MM.1S (cell line): Measurements from ENCODE around the gene CHPF.

Experiments
- DNase-seq: peaks from one replicate; pipeline ENCODE4 v3.0.0-alpha.2; 2015
- H2AFZ ChIP-seq: fragments of 300-600 bp; sonication (generic); 2 replicates; pipeline ENCODE4 v1.6.0; 2016; ENCODE audit warnings: antibody characterized with exemption, low read length
- H3F3A ChIP-seq: fragments of 300-600 bp; sonication (generic); 2 replicates; pipeline ENCODE4 v1.6.1; 2016; ENCODE audit warnings: mild to moderate bottlenecking, antibody characterized with exemption, low read length, moderate library complexity, mixed read lengths; ENCODE audit not compliant: insufficient read depth
- H3K27ac ChIP-seq: fragments of 300-600 bp; sonication (generic); 2 replicates; pipeline ENCODE4 v1.5.1; 2016; ENCODE audit warnings: mild to moderate bottlenecking, low read length
- H3K27me3 ChIP-seq: fragments of 300-600 bp; sonication (generic); replicated peaks from 2 replicates; pipeline ENCODE4 v1.6.0; 2016; ENCODE audit warnings: low read length; ENCODE audit not compliant: insufficient read depth
- H3K36me3 ChIP-seq: fragments of 300-600 bp; sonication (generic); replicated peaks from 2 replicates; pipeline ENCODE4 v1.6.1; 2016; ENCODE audit warnings: mild to moderate bottlenecking, low read length, mixed read lengths; ENCODE audit not compliant: insufficient read depth
- H3K4me1 ChIP-seq: fragments of 300-600 bp; sonication (generic); 2 replicates; pipeline ENCODE4 v1.6.1; 2016; ENCODE audit warnings: low read length, mixed read lengths
- H3K4me2 ChIP-seq: fragments of 300-600 bp; sonication (generic); 2 replicates; pipeline ENCODE4 v1.6.0; 2016; ENCODE audit warnings: low read depth, low read length
- H3K4me3 ChIP-seq: fragments of 300-600 bp; sonication (generic); 2 replicates; pipeline ENCODE4 v1.5.1; 2016; ENCODE audit warnings: low read length, mixed read lengths
- H3K79me2 ChIP-seq: fragments of 300-600 bp; sonication (generic); 2 replicates; pipeline ENCODE4 v1.6.1; 2016; ENCODE audit warnings: mixed run types, low read length, mixed read lengths
- H3K9ac ChIP-seq: fragments of 300-600 bp; sonication (generic); 2 replicates; pipeline ENCODE4 v1.6.1; 2016; ENCODE audit warnings: low read length, mixed read lengths
- H3K9me2 ChIP-seq: fragments of 300-600 bp; sonication (generic); replicated peaks from 2 replicates; pipeline ENCODE4 v1.6.1; 2016; ENCODE audit warnings: mild to moderate bottlenecking, low read length, mixed read lengths; ENCODE audit not compliant: insufficient read depth
- H3K9me3 ChIP-seq: fragments of 300-600 bp; sonication (generic); replicated peaks from 2 replicates; pipeline ENCODE4 v1.6.1; 2016; ENCODE audit warnings: mild to moderate bottlenecking, low read length, mixed read lengths; ENCODE audit not compliant: insufficient read depth
- H4K20me1 ChIP-seq: fragments of 300-600 bp; sonication (generic); 2 replicates; pipeline ENCODE4 v1.6.1; 2016; ENCODE audit warnings: mild to moderate bottlenecking, low read length, moderate library complexity, mixed read lengths; ENCODE audit not compliant: insufficient read depth
- CTCF ChIP-seq: fragments of 300-600 bp; sonication (generic); IDR thresholded peaks from 2 replicates; pipeline ENCODE4 v1.5.1; 2016; ENCODE audit warnings: antibody characterized with exemption, low read length, mixed read lengths
- EZH2 ChIP-seq: fragments of 300-600 bp; sonication (generic); optimal IDR thresholded peaks from 2 replicates; pipeline ENCODE3; 2017; ENCODE audit warnings: low read depth, mild to moderate bottlenecking, antibody characterized with exemption, low read length, mixed read lengths
- EZH2phosphoT487 ChIP-seq: fragments of 300-600 bp; sonication (generic); IDR thresholded peaks from 2 replicates; pipeline ENCODE4 v1.6.1; 2018; ENCODE audit warnings: antibody characterized with exemption, low read length

Gene CHPF

GRCh38 chr2:219536425-219536824 is 7.2 kb downstream of the CHPF start:
- no peak overlapping the region for H3K27ac ChIP-seq
- H3F3A ChIP-seq, result no peaks in the 10 kb centered on the region
- no peak overlapping the region for H3K4me2 ChIP-seq
- H3K79me2 ChIP-seq, result peaks cover 6% of the 10 kb centered on the region
- H2AFZ ChIP-seq, result no peak overlapping the region
- no peaks in the 10 kb centered on the region; the same call in 1 of the 2 replicates for H4K20me1 ChIP-seq
- no peaks in the 10 kb centered on the region for H3K36me3 ChIP-seq
- no peak overlapping the region for H3K9ac ChIP-seq
- H3K9me3 ChIP-seq, result no peaks in the 10 kb centered on the region
- H3K4me3 ChIP-seq, result no peak overlapping the region
- DNase-seq, result no peak
- H3K9me2 ChIP-seq, result no peaks in the 10 kb centered on the region
- TF ChIP-seq EZH2, result no peak
- TF ChIP-seq CTCF, result no peak
- TF ChIP-seq EZH2phosphoT487, result no peak
- peaks cover 20% of the 10 kb centered on the region for H3K27me3 ChIP-seq
- no peaks in the 10 kb centered on the region for H3K4me1 ChIP-seq

GRCh38 chr2:219533930-219534661 is 9.5 kb downstream of the CHPF start:
- H3K79me2 ChIP-seq, result no peaks in the 10 kb centered on the region
- no peak overlapping the region for H3K27ac ChIP-seq
- no peaks in the 10 kb centered on the region for H3K36me3 ChIP-seq
- H3K9me3 ChIP-seq, result no peaks in the 10 kb centered on the region
- DNase-seq, result no peak
- H3K9me2 ChIP-seq, result no peaks in the 10 kb centered on the region
- no peak overlapping the region for H3K9ac ChIP-seq
- H3K4me1 ChIP-seq, result no peaks in the 10 kb centered on the region
- H3K4me3 ChIP-seq, result no peak overlapping the region
- H3F3A ChIP-seq, result no peaks in the 10 kb centered on the region
- H2AFZ ChIP-seq, result no peak overlapping the region
- no peak overlapping the region for H3K4me2 ChIP-seq
- TF ChIP-seq EZH2phosphoT487 (no peak), CTCF (no peak), EZH2 (no peak)
- peaks cover 41% of the 10 kb centered on the region for H3K27me3 ChIP-seq
- no peaks in the 10 kb centered on the region; the same call in 1 of the 2 replicates for H4K20me1 ChIP-seq

- H3K9me2 ChIP-seq, result no peaks in the 10 kb centered on the region
Measured at GRCh38 chr2:219532378-219532649, 11.3 kb downstream of the CHPF start.

More at GRCh38 chr2:219532378-219532649, 11.3 kb downstream of the CHPF start:
- no peak for DNase-seq
- Histone ChIP-seq H3K79me2 (no peaks in the 10 kb centered on the region), H3K4me1 (peaks cover 5% of the 10 kb centered on the region; the same call in 1 of the 2 replicates), H3K27me3 (peaks cover 57% of the 10 kb centered on the region), H3F3A (no peaks in the 10 kb centered on the region), H4K20me1 (no peaks in the 10 kb centered on the region; the same call in 1 of the 2 replicates), H2AFZ (no peak overlapping the region), H3K36me3 (no peaks in the 10 kb centered on the region), H3K4me2 (no peak overlapping the region), H3K9ac (no peak overlapping the region), H3K9me3 (no peaks in the 10 kb centered on the region), H3K4me3 (no peak overlapping the region), H3K27ac (no peak overlapping the region)
- TF ChIP-seq CTCF, result no peak
- TF ChIP-seq EZH2phosphoT487, result no peak
- TF ChIP-seq EZH2, result no peak
